K562 (cell line): ENCODE measurements around the gene AFF3. TPM values are rescaled to one million over a fixed set of nuclear protein-coding genes. Genes with fewer than 3 reads are reported as not detected.

Experiments used
- MGA ChIP-seq: fragments of 450-650 bp; IDR thresholded peaks from 2 replicates; pipeline ENCODE4 v1.6.1; 2016; ENCODE audit warnings: mild to moderate bottlenecking, moderate library complexity
- SMAD3 ChIP-seq: fragments of 450-650 bp; formaldehyde crosslinking; conservative IDR thresholded peaks from 2 replicates; pipeline ENCODE4 v1.4.0; 2020; ENCODE audit warnings: mild to moderate bottlenecking
- polyA plus RNA-seq, 8 experiments: library from polyadenylated mRNA; depleted of rRNA in 4 of 8; stranded (reverse) in 5 of 8; unstranded in 3 of 8; fragments of >200 nt; fragmentation: Nextera tagmentation in 2 of 8; fragmentation: Illumina TruSeq in 1 of 8; extraction: Ambion mirVana in 2 of 8; extraction: Trizol in 1 of 8; gene quantifications; 2 replicates each; pipeline versions ENCODE4 v1.2.1 to v1.2.3, GENCODE V29; 2011 to 2014; ENCODE audit warnings: inconsistent platforms in 1 of 8, missing spikeins in 1 of 8
- total RNA-seq, 7 experiments: library from RNA; depleted of rRNA in 6 of 7; stranded (reverse); fragments of >200 nt in 6 of 7; fragmentation: Illumina TruSeq in 2 of 7; extraction: Trizol in 2 of 7; gene quantifications; 2 replicates each; pipeline versions ENCODE4 v1.2.1 to v1.2.3, GENCODE V29; 2011 to 2021; ENCODE audit warnings: low replicate concordance in 1 of 7

The AFF3 gene
- total and polyA plus RNA-seq, 9 of the 15 experiments (the other 6 are each of a cell fraction or from before 2014, with no cell fraction given), result 0.02 to 0.11 TPM; not detected in 7

DNA sequence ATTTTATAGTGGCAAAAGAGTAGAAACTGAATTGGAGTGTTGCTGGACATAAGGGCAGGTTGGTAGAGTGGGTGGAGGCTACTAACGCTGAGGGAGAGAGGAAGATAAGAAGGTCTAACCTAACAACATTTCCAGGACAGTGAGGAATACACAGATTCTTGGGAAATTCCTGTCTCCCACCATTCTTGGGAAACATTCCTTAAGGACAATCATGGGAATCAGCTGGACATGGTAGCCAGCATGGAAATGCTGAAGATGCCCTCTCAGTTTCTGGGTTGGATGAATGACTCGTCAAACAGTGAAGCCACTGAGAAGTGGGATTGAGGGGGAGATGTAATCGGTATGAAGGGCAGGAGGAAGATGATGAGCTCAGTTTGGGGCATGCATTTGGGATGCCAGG is 265.4 kb downstream of the AFF3 start (continued):
- no peak for TF ChIP-seq MGA
- no peak for TF ChIP-seq SMAD3
